ENCODE results near the gene LRRC8B. TPM values are rescaled to one million over a fixed set of nuclear protein-coding genes. Genes with fewer than 3 reads are reported as not detected.

Gene LRRC8B
- total and polyA plus RNA-seq, 2 of the 8 experiments (the other 6 are each of a cell fraction or from before 2014, with no cell fraction given), result 18.4 to 29.2 TPM

- POLR2A ChIA-PET (ENCODE audit: partially characterized antibody), result no interaction called here
Observed at GRCh38 chr1:89502042-89502441, 22.6 kb upstream of the LRRC8B start.

More at GRCh38 chr1:89502042-89502441, 22.6 kb upstream of the LRRC8B start:
- no peaks in the 10 kb centered on the region for H3K79me2 ChIP-seq (ENCODE audit: control insufficient read depth in 1 of 2, insufficient read depth in 2 of 2, low read length in 2 of 2)
- H3K27me3 ChIP-seq (replicated peaks in 1 of 4; ENCODE audit: control insufficient read depth in 3 of 4, extremely low read depth in 1 of 4, insufficient read depth in 3 of 4, low read length in 3 of 4), result no peaks in the 10 kb centered on the region
- no peak overlapping the region for H3K56ac ChIP-seq (replicated peaks; ENCODE audit: insufficient read length, low read depth, low read length)
- no peak overlapping the region for H3K23ac ChIP-seq (ENCODE audit: insufficient read length)
- no peak overlapping the region for H2BK20ac ChIP-seq (ENCODE audit: low read length)
- H2BK12ac ChIP-seq (ENCODE audit: low read depth, low read length), result no peak overlapping the region
- H3K23me2 ChIP-seq (ENCODE audit: low read depth, low read length), result no peaks in the 10 kb centered on the region; the same call in 1 of the 2 replicates
- DNase-seq (ENCODE audit: low read depth in 1 of 2, low spot score in 2 of 2) (no peak), FAIRE-seq (no peak)
- no peak overlapping the region for H3K9ac ChIP-seq (replicated peaks in 1 of 4; ENCODE audit: extremely low read depth in 1 of 4, low read depth in 3 of 4, low read length in 3 of 4)
- 76% methylated on average over 2 of the region's 2 CpGs; no CpG with 5 or more reads in 1 of the 2 experiments for WGBS, 2 experiments (ENCODE audit: extremely low coverage in 1 of 2, insufficient coverage in 1 of 2, insufficient read length in 1 of 2, insufficient replicate concordance in 2 of 2, low coverage in 1 of 2, low lambda C conversion rate in 2 of 2, missing lambda C conversion rate in 1 of 2)
- H2BK15ac ChIP-seq (ENCODE audit: low read length), result no peak overlapping the region
- TF ChIP-seq POLR2A (IDR thresholded peaks at IDR 0.05; ENCODE audit: control extremely low read depth in 1 of 2, low read depth in 2 of 2, low read length in 2 of 2) (no peak), SIN3A (conservative IDR thresholded peaks at IDR 0.05 in 1 of 2, IDR thresholded peaks at IDR 0.05 in 1 of 2; ENCODE audit: low read depth in 1 of 2, low read length in 2 of 2) (no peak), CEBPB (IDR thresholded peaks at IDR 0.05; ENCODE audit: low read depth, low read length) (no peak), KDM5A (IDR thresholded peaks at IDR 0.05; ENCODE audit: low read length) (no peak)
- CTCF ChIA-PET (ENCODE audit: partially characterized antibody), result interaction anchor here (1.2 kb wide), 1 partner anchor 17 kb away, joined by 4 read pairs; no protein-coding TSS in a partner anchor
- no peaks in the 10 kb centered on the region for H3K36me3 ChIP-seq (ENCODE audit: control insufficient read depth in 2 of 4, insufficient read depth in 4 of 4, low read length in 3 of 4)
- no peaks in the 10 kb centered on the region for H3K4me1 ChIP-seq (replicated peaks in 1 of 4; ENCODE audit: control insufficient read depth in 3 of 4, insufficient read depth in 4 of 4, low read length in 3 of 4)
- no peak overlapping the region for H3K27ac ChIP-seq (ENCODE audit: low read depth, low read length)
- no peak overlapping the region for H2AK5ac ChIP-seq (ENCODE audit: low read depth, low read length)
- H4K91ac ChIP-seq (replicated peaks; ENCODE audit: insufficient read length, low read length), result no peak overlapping the region
- no peaks in the 10 kb centered on the region for H3K9me3 ChIP-seq (ENCODE audit: insufficient read depth in 2 of 2, low read depth in 1 of 2, low read length in 1 of 2)
- no peak overlapping the region for H2BK5ac ChIP-seq (ENCODE audit: low read depth, low read length)
- no peak overlapping the region for H3K4ac ChIP-seq (replicated peaks; ENCODE audit: insufficient read length, low read depth, low read length)
- H4K5ac ChIP-seq (ENCODE audit: insufficient read length, low read depth, low read length), result no peak overlapping the region
- no peak overlapping the region for H3K4me2 ChIP-seq (ENCODE audit: insufficient read depth in 1 of 2, low read depth in 2 of 2, low read length in 2 of 2)
- no peak overlapping the region for H3K18ac ChIP-seq (ENCODE audit: extremely low read depth, low read length)
- no peak overlapping the region for H2BK120ac ChIP-seq (replicated peaks; ENCODE audit: low read depth, low read length)
- no peak overlapping the region for H3K14ac ChIP-seq (ENCODE audit: insufficient read length)
- no peak overlapping the region for H3K4me3 ChIP-seq (ENCODE audit: extremely low read depth in 1 of 4, insufficient read depth in 2 of 4, low read depth in 3 of 4, low read length in 4 of 4)
- H3K79me1 ChIP-seq (ENCODE audit: low read depth, low read length), result no peaks in the 10 kb centered on the region
- no peaks in the 10 kb centered on the region for H4K20me1 ChIP-seq (replicated peaks in 1 of 2; ENCODE audit: control insufficient read depth in 1 of 2, insufficient read depth in 2 of 2, low read length in 2 of 2)
- no peak overlapping the region for H2AFZ ChIP-seq (ENCODE audit: low read length)
- H4K8ac ChIP-seq (ENCODE audit: extremely low read depth, insufficient read depth, low read length), result no peak overlapping the region

Measured in H1 (cell line).